Activated CD4-positive, CD25-positive, alpha-beta regulatory T cell (primary cell): Measurements from ENCODE around the gene OR5H1.
"Not testable (repeated sequence)": the region's sequence is repeated elsewhere in the genome, so short reads cannot be mapped to it uniquely, and the experiment has no call there.

Source experiments
- DNase-seq, 4 experiments: peaks; one replicate each; lab custom pipeline; 2025; lab: John Stamatoyannopoulos, UW

Gene OR5H1

DNA sequence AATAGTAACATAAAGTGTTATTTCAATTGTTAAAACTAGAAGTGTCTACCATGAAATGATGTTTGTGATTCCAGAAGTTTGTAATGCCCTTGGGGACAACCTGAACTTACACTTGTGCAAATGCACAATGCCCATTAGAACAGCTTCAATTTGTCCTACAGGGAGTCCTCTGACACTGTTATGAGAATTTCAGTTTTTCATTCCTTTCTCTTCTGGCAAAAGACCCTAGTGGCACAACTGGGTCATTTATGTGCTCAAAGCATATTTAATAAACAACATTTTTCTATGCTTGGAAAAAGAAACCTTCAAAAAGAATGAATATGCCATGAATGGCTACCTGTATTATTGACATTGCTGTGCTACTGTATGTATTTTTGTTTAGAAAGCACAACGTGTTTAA, at the start of gene OR5H1:
TSS of gene OR5H1 (plus strand) at position 301 of the 400 bp plus-strand sequence. CDS start 1,977 bp downstream, outside the sequence.
- DNase-seq = no peak

GRCh38 chr3:98086873-98087272, 43.6 kb upstream of the OR5H1 start, which contains the start of gene OR5AC2:
Gene OR5AC2 (plus strand): TSS chr3:98087173. CDS start chr3:98087173, 0 bp downstream.
- no peak for DNase-seq

GRCh38 chr3:98095882-98096281, 34.6 kb upstream of the OR5H1 start:
- DNase-seq = no peak

DNA sequence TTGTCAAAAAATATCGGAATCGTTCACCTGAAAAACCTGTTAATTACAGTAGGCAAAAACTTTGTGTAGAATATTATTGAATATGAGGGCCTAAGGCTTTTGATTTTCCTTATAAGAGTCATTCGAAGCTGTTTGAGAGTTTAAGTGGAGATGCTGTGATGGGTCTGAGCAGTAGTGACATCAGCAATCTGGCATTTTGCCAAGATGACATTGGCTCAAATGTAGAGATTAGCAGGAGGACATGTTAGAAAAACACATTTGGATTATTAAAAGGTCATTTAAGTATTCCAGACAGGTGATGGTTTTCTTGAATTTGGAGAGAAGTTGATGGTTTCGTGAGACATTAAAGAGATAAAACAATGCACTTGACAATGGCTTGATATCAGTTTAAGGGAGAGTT, 30.7 kb upstream of the OR5H1 start:
- DNase-seq = no peak

DNA sequence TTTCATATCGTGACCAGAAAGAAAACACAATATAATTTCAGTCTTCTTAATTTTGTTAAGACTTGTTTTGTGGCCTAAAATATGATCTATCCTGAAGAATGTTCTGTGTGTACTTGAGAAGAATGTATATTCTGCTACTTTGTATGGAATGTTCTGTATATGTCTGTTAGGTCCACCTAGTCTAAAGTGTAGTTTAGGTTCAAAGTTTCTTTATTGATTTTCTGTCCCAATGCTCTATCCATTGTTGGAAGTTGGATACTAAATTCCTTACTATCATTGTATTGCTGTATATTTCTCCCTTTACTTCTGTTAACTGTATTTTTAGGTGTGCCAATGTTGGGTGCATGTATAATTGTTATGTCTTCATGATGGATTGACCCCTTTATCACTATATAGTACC, 22.4 kb upstream of the OR5H1 start:
- DNase-seq = no peak

DNA sequence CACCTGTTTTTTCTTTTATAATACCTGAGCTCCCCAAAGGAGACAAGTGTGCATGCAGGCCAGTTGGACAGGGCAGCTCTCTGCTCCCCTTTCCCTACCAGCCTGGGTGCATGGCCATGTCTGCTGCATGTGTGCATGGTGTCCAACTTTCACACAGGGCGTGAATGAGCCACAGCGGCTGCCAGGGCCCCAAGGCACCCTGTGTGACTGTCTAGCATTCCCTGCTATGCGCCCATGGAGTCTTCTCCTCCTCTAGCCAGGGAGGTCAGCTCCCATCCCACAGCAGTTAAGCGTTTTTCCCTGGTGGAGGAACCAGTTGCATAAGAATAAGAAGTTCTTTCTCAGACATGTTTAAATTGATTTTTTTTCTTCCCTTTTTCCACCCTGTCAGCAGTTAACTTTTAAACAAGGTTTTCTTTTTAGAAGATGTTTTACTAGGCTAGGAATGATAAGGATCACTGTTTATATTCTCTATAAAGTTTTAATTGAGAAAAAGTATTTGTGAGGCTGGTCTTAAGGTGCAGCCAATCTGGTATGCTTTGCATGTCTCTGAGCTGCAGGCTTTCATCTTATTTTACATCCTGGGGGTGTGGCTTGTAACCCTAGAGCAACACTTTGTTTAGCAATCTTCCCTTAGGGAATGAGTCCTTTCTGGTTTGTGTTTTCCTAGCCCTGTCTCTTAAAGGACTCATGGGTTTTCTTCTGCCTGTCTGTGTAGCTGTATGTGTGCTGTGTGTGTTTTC, 20.5 kb upstream of the OR5H1 start:
- DNase-seq = no peak

DNA sequence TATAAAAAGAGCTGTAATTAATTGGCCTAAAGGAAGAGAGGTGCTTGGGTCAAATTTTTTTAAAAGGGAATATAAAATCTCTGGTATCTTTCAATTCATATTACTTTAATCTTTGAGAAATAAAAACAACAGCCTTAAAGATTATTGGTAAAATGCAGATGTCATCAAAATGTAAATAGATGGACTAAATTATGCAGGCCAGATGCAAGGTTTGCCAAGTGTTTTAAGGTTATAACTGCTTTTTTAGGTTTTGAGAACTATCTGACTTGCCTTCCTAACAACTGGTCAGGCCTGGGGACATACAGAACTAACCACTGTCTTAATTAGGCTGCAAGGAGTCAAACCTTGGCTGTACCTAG, 20.0 kb upstream of the OR5H1 start:
- DNase-seq = no peak

DNA sequence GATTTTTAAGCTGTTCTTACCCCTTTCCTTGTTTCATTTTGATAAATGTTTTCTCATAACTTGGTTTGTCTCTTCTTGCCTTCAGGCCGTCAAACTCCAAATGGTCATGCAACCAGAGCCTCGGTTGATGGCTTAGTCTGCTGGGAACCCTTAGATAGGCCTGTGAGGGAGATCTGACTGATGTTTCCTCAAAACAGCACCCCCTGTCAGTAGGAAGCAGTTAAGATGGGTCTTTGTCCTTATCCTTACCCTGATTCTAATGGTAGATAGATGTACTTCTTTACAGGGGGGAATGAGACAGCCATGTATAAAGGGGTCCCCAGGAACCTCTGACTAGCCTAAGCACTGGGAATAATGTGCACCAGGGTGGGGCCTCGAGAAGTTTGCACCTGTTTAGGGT, 16.3 kb upstream of the OR5H1 start:
- no peak for DNase-seq

DNA sequence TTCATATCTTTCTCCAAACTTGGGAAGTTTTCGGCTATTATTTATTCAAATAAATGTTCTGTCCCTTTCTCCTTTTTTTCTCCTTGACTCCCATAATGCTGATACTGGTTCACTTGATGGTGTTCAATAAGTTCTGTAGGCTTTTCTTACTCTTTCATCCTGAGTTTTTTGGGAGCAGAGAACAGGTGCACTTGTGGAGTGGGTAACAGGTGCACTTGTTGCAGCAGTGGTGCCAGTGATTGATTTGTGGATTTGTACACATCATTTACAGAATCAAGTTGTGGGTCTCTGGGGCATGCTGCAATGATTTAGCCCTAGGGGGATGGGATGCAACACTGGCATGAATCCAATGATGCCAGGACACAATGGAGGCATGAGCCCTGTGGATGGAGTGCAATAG, 14.8 kb upstream of the OR5H1 start:
- DNase-seq = no peak

DNA sequence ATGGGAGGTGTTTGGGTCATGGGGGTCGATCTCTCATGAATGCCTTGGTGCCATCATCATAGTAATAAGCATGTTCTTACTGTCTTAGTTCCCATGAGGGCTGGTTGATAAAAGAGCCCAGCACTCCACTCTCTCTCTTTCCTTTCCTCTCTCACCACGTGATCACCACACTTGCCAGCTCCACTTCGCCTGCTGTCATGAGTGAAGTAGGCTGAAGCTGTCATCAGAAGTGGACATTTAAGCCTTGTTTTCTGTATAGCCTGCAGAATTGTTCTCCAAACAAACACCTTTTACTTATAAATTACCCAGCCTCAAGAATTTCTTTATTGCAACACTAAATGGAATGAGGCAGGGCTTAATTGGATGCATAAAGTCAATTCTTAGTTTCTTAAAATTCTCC, 6.1 kb downstream of the OR5H1 start:
- DNase-seq = no peak

DNA sequence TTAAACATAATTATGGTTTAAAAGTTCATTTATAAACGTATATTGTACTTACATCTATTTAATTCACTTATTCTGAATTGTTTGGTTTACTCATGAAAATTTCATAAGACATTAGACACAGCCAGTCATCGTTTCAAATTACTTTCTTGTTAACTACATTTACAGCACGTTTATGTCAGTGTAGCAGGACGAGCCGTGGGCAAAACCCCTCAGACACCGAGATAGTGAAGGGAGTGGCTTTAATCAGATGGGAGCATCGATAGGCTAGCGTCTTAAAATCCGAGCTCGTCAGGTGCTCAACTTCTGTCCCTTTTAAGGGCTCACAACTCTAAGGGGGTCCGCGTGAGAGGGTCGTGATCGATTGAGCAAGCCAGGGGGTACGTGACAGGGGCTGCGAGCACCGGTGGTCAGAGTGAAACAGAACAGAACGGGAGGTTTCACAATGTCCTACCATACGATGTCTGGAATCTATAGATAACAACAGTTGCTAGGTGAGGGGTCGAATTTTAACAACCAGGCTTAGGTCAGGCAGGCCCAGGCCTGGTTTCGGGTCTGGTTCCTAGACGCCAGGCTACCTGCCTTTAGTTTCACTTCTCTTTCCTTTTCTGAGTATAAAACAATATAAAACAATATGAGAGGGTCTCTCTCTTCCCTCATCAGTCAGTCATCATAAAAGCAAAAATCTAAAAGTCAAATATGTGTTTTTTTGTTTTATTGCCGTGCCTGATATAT, 7.5 kb downstream of the OR5H1 start:
- not testable (repeated sequence) for DNase-seq

DNA sequence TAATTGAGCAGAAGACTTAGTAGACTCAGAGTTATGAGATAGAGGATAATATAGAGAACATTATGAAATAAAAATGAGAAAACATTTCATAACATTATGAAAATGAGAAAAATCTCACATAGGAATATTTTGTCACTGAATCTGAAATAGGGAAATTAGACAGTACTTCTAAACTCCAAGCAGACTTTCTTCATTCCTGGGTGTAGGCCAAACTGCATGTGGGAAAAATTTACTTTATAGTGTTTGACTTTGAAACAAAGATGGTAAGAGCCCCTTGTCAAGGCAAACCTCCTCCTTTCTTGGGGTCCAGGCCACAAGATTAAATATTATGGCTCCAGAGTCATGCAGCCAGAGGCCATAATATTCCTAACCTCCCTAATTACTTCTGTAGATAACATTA, 10.0 kb downstream of the OR5H1 start:
- no peak for DNase-seq

DNA sequence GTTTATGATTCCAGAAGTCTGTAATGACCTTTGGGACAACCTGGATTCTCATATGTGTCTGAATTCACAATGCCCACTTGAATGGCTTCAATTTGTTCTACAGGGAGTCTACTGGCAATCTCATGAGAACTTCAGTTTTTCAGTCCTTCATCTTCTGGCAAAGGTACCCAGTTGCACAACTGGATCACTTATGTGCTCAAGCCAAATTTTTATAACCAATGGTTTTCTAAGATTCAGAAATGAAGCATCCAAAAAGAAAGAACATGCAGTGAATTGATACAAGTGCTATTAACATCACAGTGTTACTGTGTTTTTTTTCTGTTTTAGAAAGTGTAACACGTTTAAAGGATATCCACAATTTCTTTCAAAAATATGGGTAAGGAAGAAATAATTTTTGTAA, 16.7 kb downstream of the OR5H1 start, which contains the start of gene OR5H14:
TSS of gene OR5H14 (plus strand) at position 301 of the 400 bp plus-strand sequence. CDS start 1,907 bp downstream, outside the sequence.
- no peak for DNase-seq

DNA sequence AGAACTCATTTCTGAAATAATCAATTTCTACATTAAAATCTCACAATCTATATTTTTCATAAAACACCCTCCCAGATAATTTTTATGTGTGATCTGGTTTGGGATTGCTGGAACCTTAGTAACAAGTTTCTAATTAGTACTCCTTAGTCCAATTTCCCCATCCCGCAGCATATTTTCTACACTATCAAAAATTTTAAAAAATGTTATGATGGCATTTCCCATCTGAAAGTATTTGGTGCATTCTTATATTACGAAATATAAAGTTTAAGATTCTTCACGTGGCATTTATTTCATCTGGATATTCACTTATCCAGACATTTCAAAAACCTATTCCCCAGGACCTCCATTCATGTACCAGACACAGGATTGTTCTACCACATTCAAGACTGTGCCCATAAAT, 18.2 kb downstream of the OR5H1 start:
- DNase-seq = no peak

GRCh38 chr3:98149456-98149855, 18.9 kb downstream of the OR5H1 start:
- DNase-seq = not testable (repeated sequence)

DNA sequence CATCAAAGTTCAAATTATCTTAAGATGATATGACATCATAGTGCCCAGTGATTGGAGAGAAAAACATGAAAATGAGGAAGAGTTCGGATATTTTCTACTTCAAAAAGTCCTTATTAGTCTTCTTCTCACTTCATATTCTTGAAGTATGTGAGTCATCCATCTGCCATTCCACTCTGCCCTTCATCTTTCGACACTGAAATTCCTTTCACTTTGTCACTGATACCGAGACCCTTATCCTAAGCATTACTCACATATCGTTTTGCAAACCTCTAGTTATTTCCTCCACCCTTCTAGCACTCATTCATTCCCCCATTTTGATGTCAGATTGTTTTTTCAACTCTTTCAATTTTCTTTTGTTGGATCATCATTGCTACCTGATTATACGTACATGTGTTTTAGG, 20.7 kb downstream of the OR5H1 start:
- DNase-seq = no peak

- no peak for DNase-seq
Observed at GRCh38 chr3:98166396-98166795, 35.9 kb downstream of the OR5H1 start, which contains the start of gene OR5H15. Gene OR5H15 (plus strand): TSS chr3:98166696. CDS start chr3:98168700, 2,004 bp downstream.

DNA sequence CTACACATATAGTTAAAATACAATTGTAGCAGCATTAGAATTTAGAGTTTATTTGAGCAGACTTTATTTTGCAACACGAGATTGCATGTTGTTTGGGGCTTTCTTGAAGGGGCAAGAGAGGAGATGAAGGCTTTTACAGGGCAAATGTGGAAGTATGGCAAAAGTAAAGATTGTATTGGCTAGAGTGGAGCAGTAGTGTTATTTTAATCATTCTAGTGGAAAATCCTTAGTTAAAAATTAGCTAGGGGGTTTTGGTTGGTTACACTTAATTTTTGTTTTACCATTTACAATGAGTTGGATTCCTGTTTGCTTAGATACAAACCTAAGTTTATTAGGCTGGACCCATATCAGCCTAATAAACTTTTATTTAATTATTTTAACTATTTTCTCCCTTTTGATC, 40.5 kb downstream of the OR5H1 start:
- no peak for DNase-seq

- no peak for DNase-seq
Observed at GRCh38 chr3:98172621-98173020, 42.1 kb downstream of the OR5H1 start.

- DNase-seq = no peak
Observed at GRCh38 chr3:98180319-98180890, 49.9 kb downstream of the OR5H1 start.

GRCh38 chr3:98182196-98182595, 51.7 kb downstream of the OR5H1 start:
- no peak for DNase-seq

DNA sequence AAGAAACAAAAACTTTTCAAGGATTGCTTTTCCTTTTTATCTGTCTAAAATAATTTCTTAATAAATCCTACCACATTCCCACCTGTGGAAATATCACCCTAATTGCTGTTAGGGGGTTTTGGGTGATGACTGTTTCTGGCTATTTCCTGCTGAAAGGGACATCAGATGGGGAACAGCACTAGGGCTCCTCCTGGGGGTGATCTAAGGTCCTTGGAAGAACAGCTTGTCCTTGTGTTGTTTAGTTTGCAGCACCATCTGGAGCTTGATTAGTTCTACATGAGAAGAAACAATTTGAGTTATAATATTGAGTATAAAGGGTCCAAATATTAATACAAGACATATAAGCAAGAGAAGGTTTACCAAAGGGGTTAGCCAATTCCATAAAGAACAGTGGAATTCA, 54.7 kb downstream of the OR5H1 start:
- no peak for DNase-seq
